HG03045 (cell line): Measurements from ENCODE around the gene RPLP2.

Experiments
- ATAC-seq: cut with Tn5 transposase; IDR thresholded peaks from one replicate; pipeline ENCODE4 v1.9.1; 2021; ENCODE audit warnings: mild to moderate bottlenecking, moderate library complexity; ENCODE audit not compliant: unreplicated experiment

Gene RPLP2

DNA sequence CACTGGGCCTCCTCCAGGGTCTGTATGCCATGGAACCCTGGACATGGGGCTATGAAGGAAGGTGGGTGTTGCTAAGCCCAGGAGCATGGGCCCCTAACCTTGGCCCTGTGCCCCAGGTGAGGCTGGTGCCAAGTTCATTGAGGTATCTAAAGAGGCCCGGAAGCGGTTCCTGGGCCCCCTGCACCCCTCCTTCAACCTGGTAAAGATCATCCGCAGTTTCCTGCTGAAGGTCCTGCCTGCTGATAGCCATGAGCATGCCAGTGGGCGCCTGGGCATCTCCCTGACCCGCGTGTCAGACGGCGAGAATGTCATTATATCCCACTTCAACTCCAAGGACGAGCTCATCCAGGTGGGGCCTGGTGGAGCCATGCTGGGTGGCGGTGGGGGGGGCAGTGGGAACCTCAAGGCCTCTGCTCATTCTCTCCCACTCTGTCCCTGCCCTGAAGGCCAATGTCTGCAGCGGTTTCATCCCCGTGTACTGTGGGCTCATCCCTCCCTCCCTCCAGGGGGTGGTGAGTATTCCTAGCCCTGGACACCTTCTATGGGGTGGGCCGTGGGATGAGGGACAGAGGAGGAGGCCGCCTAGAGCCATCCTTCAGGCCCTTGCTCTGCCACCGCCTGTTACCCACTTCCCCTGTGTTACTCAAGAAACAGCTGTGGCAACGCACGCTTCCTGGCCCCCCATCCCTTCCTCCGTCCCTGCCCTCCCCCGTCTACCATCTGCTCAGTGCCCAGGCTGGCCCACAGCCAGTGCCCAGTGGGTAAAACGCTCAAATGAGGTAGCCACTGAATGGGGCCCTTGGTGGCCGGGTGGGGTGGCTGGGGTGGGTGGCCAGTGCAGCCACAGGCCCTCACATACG lies 12.0 kb downstream of the RPLP2 start:
- ATAC-seq: no peak

DNA sequence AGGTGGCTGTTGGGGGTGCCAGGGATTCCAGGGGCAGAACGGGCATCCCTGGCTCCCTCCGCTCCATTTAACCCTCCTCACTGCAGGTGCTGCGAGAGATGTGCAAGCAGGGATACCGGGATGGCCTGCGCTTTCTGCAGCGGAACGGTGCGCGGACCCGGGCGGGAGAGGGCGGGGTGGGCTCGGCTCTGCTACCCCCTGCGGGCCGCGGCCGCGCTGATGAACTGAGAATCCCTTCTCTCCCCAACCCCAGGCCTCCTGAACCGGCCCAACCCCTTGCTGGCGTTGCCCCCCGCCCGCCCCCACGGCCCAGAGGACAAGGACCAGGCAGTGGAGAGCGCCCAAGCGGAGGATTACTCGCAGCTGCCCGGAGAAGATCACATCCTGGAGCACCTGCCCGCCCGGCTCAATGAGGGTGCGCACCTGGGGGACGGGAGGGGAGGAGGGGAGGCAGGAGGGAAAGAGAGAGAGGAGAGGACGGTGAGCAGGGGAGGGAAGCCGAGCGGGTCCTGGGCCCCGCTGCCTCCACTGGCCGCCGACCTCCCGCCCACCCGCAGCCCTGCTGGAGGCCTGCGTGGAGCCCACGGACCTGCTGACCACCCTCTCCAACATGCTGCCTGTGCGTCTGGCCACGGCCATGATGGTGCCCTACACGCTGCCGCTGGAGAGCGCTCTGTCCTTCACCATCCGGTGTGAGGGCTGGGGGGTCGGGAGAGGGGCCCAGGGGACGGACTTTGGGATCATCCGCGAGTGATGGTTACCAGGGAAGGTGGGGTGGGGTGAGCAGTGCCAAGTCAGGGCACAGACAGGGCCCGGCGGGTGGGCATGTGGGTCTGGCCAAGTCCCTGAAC lies 13.9 kb downstream of the RPLP2 start:
- ATAC-seq: no peak

- no peak for ATAC-seq
Observed at GRCh38 chr11:824292-824880, 14.6 kb downstream of the RPLP2 start.

- no peak for ATAC-seq
Observed at GRCh38 chr11:824942-825341, 15.2 kb downstream of the RPLP2 start.

- no peak for ATAC-seq
Observed at GRCh38 chr11:825366-826226, 15.8 kb downstream of the RPLP2 start.

- no peak for ATAC-seq
Observed at GRCh38 chr11:826227-826621, 16.5 kb downstream of the RPLP2 start.

GRCh38 chr11:826836-827145 lies 17.0 kb downstream of the RPLP2 start:
- no peak for ATAC-seq

DNA sequence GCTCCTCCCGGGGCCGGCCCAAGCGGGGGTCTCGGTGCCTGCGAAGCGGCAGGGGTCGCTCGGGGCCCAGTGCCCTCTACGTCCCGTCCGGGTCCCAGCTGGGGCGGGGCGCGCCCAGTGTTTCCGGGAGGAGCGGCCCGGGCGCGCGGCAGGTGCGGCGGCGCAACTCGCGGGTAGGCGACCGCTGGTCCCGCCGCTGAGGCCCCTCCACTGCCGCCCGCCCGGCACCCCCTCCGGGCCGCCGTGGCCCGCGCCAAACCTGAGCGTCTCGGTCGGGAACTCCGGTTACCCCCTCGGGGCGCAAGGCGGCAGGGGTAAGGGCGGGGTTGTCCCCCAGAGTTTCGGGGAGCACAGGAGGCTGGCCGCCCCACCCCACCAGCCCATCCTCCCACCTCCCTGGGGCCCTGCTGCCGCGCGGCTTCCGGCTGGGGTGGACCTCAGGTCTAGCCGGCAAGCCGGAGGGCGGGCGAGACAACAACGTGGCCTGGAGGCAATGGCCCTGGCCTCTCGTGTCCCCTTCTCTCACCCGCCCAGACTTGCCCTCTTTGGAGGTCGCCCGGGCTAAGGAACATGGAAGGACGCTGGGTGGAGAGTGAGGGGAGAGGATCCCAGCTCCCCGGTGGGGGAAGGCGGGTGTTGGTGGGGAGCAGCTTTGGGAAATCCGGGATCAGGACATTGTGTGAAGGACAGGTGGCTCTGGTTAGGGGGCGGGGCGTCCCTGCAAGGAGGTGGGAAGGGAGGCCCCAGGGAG lies 17.6 kb downstream of the RPLP2 start:
- peak; percentile 29 for ATAC-seq

GRCh38 chr11:827897-828192 lies 18.1 kb downstream of the RPLP2 start, which contains the start of gene CRACR2B:
Gene CRACR2B (plus strand): TSS chr11:827919. CDS start chr11:828608, 689 bp downstream.
- ATAC-seq: no peak

GRCh38 chr11:828506-829175 lies 18.9 kb downstream of the RPLP2 start:
- ATAC-seq: no peak

- no peak for ATAC-seq
Observed at GRCh38 chr11:829176-829846, 19.5 kb downstream of the RPLP2 start.

- no peak for ATAC-seq
Observed at GRCh38 chr11:829847-830294, 20.1 kb downstream of the RPLP2 start.

GRCh38 chr11:830295-831117 lies 20.7 kb downstream of the RPLP2 start:
- no peak for ATAC-seq

DNA sequence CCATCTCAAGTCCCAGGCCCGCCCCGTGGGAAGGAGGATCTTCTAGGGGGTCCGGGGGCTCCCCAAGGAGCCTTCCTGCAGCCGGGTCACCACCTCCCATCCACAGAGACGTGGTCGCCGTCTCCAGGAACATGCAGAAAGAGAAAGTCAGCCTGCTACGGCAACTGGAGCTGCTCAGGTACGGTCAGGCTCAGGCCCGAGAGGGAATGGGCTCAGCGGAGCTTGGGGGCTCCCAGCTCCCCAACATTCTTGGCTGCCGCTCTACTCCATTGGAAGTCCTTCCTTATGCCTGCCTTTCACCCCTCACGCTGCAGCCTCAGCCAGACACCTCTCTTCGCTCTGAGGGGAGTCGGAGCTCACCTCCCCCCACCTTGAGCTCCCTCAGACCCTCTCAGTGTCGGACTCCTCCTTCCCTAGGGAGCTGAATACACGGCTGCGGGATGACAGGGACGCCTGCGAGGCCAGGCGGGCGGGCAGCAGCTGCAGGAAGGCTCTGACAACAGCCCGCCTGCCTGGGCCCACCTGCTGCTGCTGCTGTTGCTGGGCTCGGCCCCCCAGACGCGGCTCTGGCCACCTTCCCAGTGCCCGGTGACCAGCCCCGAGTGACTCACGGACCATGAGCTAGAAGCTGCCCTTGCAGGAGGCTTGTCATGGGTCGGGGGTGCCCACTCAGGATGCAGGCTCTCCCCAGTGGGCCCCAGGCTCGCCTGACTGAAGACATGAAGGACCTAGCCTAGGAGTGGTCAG lies 21.5 kb downstream of the RPLP2 start:
- ATAC-seq: no peak

GRCh38 chr11:831961-832528 lies 22.3 kb downstream of the RPLP2 start:
- ATAC-seq: no peak

GRCh38 chr11:832529-833113 lies 22.9 kb downstream of the RPLP2 start, which contains the start of gene CD151:
Gene CD151 (plus strand): TSS chr11:832952. CDS start chr11:836070, 3,118 bp downstream.
- ATAC-seq: peak; percentile 35
